Ovary (tissue), 9 donors: ENCODE measurements around the gene RPAP2. TPM values are rescaled to one million over a fixed set of nuclear protein-coding genes. Genes with fewer than 3 reads are reported as not detected.
"Not testable (repeated sequence)": the region's sequence is repeated elsewhere in the genome, so short reads cannot be mapped to it uniquely, and the experiment has no call there.

Experiments used
- DNase-seq, 5 donors: peaks; one replicate each; pipeline ENCODE4 v3.0.0-alpha.2; 2019 to 2020
- H3K27ac ChIP-seq, 2 donors: fragments of 200-600 bp; one replicate each; pipeline versions ENCODE4 v1.5.1 to v1.8.0; 2019 to 2022
- H3K27me3 ChIP-seq: fragments of 200-600 bp; one replicate; pipeline ENCODE4 v1.8.0; 2022
- H3K36me3 ChIP-seq: fragments of 200-600 bp; sonication (generic); one replicate; pipeline ENCODE4 v1.5.1; 2019
- H3K4me1 ChIP-seq: one replicate; pipeline ENCODE4 v1.8.1; 2013; ENCODE audit warnings: mild to moderate bottlenecking, moderate library complexity; ENCODE audit not compliant: insufficient read depth
- H3K4me3 ChIP-seq: fragments of 200-600 bp; sonication (generic); one replicate; pipeline ENCODE4 v1.5.1; 2017
- H3K9me3 ChIP-seq, 2 donors: fragments of 200-600 bp in 1 of 2; sonication (generic) in 1 of 2; one replicate each; pipeline versions ENCODE4 v1.5.1 to v1.8.1; 2013 to 2019; ENCODE audit warnings: mild to moderate bottlenecking in 1 of 2, moderate library complexity in 1 of 2
- CTCF ChIP-seq, 3 donors: fragments of 450-650 bp in 2 of 3; fragments of 200-600 bp in 1 of 3; IDR thresholded peaks; one replicate each; pipeline versions ENCODE4 v1.5.1 to v1.8.0; 2016 to 2022; ENCODE audit warnings: antibody characterized with exemption in 3 of 3, mild to moderate bottlenecking in 1 of 3
- EP300 ChIP-seq: sonication (generic); formaldehyde crosslinking; IDR thresholded peaks from one replicate; pipeline ENCODE4 v1.6.1; 2017; ENCODE audit warnings: antibody characterized with exemption
- POLR2A ChIP-seq: fragments of 450-650 bp; IDR thresholded peaks from one replicate; pipeline ENCODE4 v1.6.1; 2017; ENCODE audit warnings: antibody characterized with exemption, mild to moderate bottlenecking, moderate library complexity
- WGBS, 3 donors: extraction: QIAGEN DNeasy Blood & Tissue Kit in 1 of 3; methylation state at CpG; one replicate each; pipeline versions ENCODE4 v1.1.5 to v1.1.7; 2013 to 2017; 5-methylcytosine and 5-hydroxymethylcytosine counted together
- intact Hi-C, 4 donors: fragments of 100-400 bp; cut with DNase I; formaldehyde crosslinking; loops; one replicate each; pipeline versions ENCODE4 v1.11.0 to v1.15.1; 2022 to 2023
- polyA plus RNA-seq, 2 donors: library from polyadenylated mRNA; stranded (reverse); fragments of 200-250 nt in 1 of 2; fragments of 350-450 nt in 1 of 2; fragmentation: Illumina TruSeq in 1 of 2; extraction: RNeasy Lipid Tissue Mini Kit (QIAGEN cat#74804) in 1 of 2; gene quantifications; one replicate each; pipeline ENCODE4 v1.2.3, GENCODE V29; 2013 to 2014
- total RNA-seq, 7 donors: library from RNA; depleted of rRNA in 2 of 7; stranded (reverse); fragments of >200 nt in 2 of 7; fragmentation: NEBNext Ultra II Directional in 3 of 7; extraction: Animal tissue kit (Norgen Biotek cat#: 25700) in 3 of 7; gene quantifications; one replicate each; pipeline versions ENCODE4 v1.1.0 to v1.2.4, GENCODE V29; 2016 to 2023
- donor health status: DM: no; HTN: no; CAD: no; lungs with moderate emphysema.
- donor health status: DM: no; HTN: no; CAD: no.
- donor health status: Bipolar disorder and iron deficiency.
- donor health status: DM: yes; HTN: yes; CAD: no.
- donor health status: DM: no; HTN: no; CAD: no.
- donor health status: DM: yes; HTN: yes; CAD: no.

The RPAP2 gene
- total and polyA plus RNA-seq, 9 donors: 6.3 to 46.4 (median 31.1) TPM

- Histone ChIP-seq H3K4me1 (no peaks in the 10 kb centered on the region), H3K36me3 (no peaks in the 10 kb centered on the region), H3K27me3 (no peaks in the 10 kb centered on the region), H3K27ac (no peak overlapping the region), H3K9me3 (peaks cover 0 to 3% of the 10 kb centered on the region in 2 donors), H3K4me3 (no peak overlapping the region)
- intact Hi-C loops: no loop called here
- TF ChIP-seq POLR2A (no peak), CTCF (IDR thresholded peaks at IDR 0.05) (no peak), EP300 (no peak)
- DNase-seq: no peak
Measured at GRCh38 chr1:92356956-92357355, 58.1 kb downstream of the RPAP2 start.

GRCh38 chr1:92359382-92359781 is 60.5 kb downstream of the RPAP2 start:
- H3K36me3 ChIP-seq, H3K4me1 ChIP-seq, H3K27me3 ChIP-seq, intact Hi-C loops, H3K27ac ChIP-seq, H3K9me3 ChIP-seq, H3K4me3 ChIP-seq, DNase-seq: not testable (repeated sequence)
- 95 to 96% (median 96%) methylated on average over 10 of the region's 10 CpGs for WGBS, 3 donors

- Histone ChIP-seq H3K4me1 (no peaks in the 10 kb centered on the region), H3K4me3 (no peak overlapping the region), H3K36me3 (no peaks in the 10 kb centered on the region), H3K27ac (no peak overlapping the region), H3K27me3 (no peaks in the 10 kb centered on the region), H3K9me3 (no peaks in the 10 kb centered on the region)
- WGBS, 3 donors: 71 to 80% (median 79%) methylated on average over 2 of the region's 2 CpGs
- no peak for DNase-seq
- no peak for TF ChIP-seq POLR2A
- TF ChIP-seq CTCF (IDR thresholded peaks at IDR 0.05): no peak
- TF ChIP-seq EP300: no peak
- intact Hi-C loops: no loop called here
Measured at GRCh38 chr1:92359986-92360385, 61.1 kb downstream of the RPAP2 start.

GRCh38 chr1:92362970-92363369 is 64.1 kb downstream of the RPAP2 start:
- TF ChIP-seq EP300 (no peak), CTCF (IDR thresholded peaks at IDR 0.05) (no peak), POLR2A (no peak)
- WGBS, 3 donors: 45 to 65% (median 48%) methylated on average over 3 of the region's 3 CpGs
- no peak for DNase-seq
- no peaks in the 10 kb centered on the region for H3K27me3 ChIP-seq
- H3K4me3 ChIP-seq: no peak overlapping the region
- intact Hi-C loops: no loop called here
- H3K9me3 ChIP-seq: no peaks in the 10 kb centered on the region
- no peaks in the 10 kb centered on the region for H3K4me1 ChIP-seq
- H3K36me3 ChIP-seq: no peaks in the 10 kb centered on the region
- H3K27ac ChIP-seq: no peak overlapping the region

GRCh38 chr1:92363401-92363800 is 64.5 kb downstream of the RPAP2 start:
- DNase-seq: no peak
- H3K36me3 ChIP-seq: no peaks in the 10 kb centered on the region
- TF ChIP-seq POLR2A: no peak
- TF ChIP-seq CTCF (IDR thresholded peaks at IDR 0.05): no peak
- no peak for TF ChIP-seq EP300
- H3K4me3 ChIP-seq: no peak overlapping the region
- H3K9me3 ChIP-seq: no peaks in the 10 kb centered on the region
- intact Hi-C loops: no loop called here
- no peaks in the 10 kb centered on the region for H3K4me1 ChIP-seq
- H3K27ac ChIP-seq: no peak overlapping the region
- no peaks in the 10 kb centered on the region for H3K27me3 ChIP-seq
- 82 to 97% (median 96%) methylated on average over 3 of the region's 3 CpGs for WGBS, 3 donors
